GM21619 (cell line): ENCODE data around the gene COX5B.
"Not testable (repeated sequence)": the region's sequence is repeated elsewhere in the genome, so short reads cannot be mapped to it uniquely, and the experiment has no call there.

Source experiments
- ATAC-seq: cut with Tn5 transposase; IDR thresholded peaks from one replicate; pipeline ENCODE4 v1.9.1; 2021; ENCODE audit not compliant: unreplicated experiment

COX5B gene, protein sequence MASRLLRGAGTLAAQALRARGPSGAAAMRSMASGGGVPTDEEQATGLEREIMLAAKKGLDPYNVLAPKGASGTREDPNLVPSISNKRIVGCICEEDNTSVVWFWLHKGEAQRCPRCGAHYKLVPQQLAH

DNA sequence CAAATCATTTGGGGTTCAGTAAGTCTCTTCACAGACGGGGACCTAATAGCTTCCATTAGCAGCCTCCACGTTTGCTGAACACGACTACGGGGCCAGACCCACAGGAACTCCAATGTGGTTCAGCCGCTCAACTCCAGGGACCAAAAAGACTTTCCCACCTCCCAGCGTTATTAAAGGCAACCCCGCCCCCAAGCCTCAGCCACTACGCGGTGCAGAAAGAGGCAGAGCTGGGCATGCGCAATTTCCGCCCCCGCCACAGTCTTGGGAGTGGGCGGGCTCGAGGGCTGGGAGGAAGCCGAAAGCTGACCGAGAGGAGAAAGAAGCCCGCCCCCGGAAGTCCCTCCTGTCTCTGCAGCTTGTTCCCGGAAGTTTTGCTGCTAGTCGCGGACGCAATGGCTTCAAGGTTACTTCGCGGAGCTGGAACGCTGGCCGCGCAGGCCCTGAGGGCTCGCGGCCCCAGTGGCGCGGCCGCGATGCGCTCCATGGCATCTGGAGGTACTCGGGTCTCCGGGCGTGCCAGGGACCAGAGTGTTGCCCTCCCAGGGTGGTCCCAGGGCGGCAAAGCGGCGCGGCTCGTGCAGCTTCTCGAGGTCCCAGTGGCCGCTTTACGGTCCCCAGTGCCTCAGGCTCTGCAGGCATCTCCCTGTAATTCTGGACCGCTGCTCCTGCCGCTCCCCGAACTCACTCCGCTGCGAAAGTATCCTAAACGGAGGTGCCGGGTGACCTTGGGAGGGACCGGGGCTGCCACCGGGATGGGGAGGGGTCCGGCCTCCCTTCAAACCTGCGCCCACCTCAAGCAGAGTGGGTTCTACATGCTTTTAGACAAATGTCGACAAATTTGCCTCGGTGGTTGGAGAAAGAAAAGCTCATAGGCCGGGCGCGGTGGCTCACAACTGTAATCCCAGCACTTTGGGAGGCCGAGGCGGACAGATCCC lies at the start of gene COX5B:
Gene COX5B, plus strand, starts transcription at position 368 of the 935 bp plus-strand sequence. Its CDS starts 25 bp downstream, at position 393.
- ATAC-seq: peak; percentile 94

DNA sequence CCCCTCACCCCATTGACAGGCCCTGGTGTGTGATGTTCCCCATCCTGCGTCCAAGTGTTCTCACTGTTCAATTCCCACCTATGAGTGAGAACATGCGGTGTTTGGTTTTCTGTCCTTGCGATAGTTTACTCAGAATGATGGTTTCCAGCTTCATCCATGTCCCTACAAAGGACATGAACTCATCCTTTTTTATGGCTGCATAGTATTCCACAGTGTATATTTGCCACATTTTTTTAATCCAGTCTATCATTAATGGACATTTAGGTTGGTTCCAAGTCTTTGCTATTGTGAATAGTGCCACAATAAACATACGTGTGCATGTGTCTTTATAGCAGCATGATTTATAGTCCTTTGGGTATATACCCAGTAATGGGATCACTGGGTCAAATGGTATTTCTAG lies 49.7 kb upstream of the COX5B start:
- not testable (repeated sequence) for ATAC-seq

DNA sequence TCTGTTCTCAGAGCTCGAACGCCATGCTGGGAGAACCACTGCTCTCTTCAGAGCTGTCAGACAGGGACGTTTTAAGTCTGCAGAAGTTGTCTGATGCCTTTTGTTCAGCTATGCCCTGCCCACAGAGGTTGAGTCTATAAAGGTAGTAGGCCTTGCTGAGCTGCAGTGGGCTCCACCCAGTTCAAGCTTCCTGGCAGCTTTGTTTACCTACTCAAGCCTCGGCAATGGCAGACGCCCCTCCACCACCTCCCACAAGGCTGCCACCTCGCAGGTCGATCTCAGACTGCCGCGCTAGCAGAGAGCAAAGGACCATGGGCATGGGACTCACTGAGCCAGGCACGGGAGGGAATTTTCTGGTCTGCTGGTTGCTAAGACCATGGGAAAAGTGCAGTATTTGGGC lies 44.3 kb upstream of the COX5B start:
- not testable (repeated sequence) for ATAC-seq

DNA sequence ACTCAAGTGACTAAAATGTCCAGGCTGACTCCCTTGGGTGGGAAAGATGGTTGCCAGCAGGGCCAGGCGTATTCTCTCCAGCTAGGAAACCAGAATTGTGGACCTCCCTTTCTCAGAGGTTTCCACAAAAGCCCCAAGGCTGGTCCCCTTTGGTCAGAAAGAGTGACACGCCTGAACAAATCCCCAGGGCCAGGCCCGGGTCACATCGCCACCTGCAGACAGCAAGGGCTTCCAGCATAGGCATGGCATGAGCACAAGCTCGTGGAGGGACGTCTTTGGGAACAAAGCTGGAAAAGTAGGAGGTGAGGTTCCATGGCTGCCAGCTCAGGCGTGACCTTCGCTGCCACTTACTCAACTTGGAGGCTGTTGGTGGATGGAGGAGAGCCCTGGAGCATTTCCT lies 40.8 kb upstream of the COX5B start:
- ATAC-seq: not testable (repeated sequence)

DNA sequence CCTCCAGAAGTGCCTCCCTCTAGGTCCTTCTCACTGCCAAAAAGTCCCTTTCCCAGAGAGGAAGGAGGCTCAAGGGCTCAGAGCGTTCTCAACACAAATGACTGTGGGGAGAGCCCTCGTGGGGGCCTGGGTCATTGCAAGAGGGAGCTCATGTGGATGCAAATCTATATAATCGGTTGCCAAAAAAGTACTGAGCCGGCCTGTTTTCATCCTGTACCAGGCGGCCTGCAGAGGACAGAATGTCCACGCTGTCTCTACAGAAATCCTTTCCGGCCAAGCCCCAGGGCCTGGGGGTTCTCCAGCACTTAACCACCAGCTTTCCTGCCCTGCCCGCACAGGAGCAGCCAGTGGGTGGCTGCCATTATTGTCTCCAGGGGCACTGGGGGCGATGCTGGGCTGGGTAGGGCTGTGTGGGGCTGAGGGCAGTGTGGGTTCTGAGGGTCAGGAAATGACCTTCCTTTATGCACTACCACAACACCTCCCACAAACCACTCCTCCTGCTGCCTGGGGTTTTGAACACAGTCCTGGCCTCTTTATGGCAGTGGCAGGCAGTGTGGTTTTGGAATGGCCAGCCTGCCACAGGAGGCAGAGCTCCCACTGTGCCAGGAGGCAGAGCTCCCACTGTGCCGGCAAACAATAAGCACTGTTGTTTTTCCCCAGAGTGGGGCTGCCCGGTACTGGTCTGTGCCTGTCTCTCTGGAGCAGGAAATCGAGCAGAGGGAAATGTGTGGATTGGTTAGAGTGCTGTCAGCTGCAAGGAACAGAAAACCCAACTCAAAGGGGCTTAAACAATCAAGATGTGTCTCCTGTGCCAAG lies 40.1 kb upstream of the COX5B start:
- ATAC-seq: not testable (repeated sequence)

DNA sequence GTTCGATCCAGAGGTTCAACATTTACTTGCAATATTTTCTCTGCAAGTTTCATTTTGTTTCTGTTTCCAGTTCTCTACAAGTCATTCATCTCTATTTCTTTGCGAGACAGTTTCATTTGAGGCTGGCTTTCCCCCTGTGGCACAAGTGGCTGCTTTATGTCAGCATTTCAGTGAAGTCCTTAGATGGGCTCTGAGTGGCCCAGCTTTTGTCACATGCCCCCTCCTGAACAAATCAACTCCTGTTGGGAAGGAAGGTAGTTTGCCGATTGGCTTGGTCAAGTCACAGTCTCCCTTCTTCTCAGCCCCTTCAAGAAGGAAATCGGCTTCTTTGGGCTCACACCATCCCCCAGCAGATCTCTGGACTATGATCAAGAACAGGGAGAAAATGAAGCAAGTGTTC lies 37.1 kb upstream of the COX5B start:
- ATAC-seq: not testable (repeated sequence)

DNA sequence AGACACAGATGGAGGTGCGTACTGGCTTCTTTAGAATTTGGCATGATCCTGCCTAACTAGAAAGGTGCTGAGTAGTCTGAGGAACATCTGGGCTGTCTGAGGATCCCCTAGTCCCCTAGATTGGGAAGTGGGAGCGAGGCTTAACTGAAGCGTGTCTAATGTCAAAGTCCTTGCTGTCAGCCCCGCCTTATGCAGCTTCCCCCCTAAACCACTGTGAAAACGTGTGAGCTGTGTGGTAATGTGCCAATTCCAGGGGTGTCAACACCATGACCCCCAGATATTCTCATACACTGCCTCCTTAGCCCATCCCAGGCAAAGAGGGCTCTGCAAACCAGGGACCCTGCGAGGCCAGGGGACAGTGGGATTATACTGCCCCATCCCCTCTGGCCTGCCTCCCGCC lies 34.0 kb upstream of the COX5B start:
- not testable (repeated sequence) for ATAC-seq

DNA sequence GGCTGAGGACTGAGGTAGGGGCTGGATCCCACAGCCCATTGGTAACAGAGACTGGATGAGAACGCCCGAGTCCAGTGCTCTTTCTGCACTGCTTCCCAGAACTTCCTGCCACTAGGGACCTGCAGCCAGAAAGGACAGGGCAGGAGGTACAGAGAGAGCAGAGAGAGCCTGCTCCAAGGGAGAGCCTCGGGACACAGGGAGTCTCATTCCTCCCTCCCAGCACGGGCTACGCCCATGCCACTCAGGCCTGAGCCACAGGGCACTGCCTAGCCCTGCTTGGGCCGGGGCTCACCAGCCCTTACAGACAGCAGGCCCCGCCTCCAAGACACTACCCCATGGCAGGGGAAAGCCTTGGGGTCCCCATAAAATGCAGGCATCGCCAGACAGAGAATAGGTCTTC lies 30.1 kb upstream of the COX5B start:
- ATAC-seq: not testable (repeated sequence)

DNA sequence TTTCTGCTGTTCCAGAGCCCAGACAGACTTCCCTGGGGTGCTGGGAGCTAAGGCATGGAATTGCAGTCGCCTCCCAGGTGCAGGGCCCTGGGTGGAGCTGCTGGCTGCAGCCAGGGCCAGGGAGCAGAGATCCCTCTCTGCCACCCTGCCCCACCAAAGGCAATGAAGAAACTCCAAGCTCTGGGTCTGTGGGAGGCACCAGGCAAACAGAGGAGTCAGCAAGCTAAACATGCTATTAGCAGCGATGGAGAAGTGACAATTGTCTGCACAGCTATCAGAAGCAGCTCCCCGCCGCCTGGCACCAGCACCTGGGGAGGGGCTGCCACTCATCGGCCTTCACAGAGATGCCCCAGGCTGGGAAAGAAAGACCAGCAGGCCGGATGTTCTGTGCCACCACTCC lies 28.0 kb upstream of the COX5B start:
- ATAC-seq: no peak

DNA sequence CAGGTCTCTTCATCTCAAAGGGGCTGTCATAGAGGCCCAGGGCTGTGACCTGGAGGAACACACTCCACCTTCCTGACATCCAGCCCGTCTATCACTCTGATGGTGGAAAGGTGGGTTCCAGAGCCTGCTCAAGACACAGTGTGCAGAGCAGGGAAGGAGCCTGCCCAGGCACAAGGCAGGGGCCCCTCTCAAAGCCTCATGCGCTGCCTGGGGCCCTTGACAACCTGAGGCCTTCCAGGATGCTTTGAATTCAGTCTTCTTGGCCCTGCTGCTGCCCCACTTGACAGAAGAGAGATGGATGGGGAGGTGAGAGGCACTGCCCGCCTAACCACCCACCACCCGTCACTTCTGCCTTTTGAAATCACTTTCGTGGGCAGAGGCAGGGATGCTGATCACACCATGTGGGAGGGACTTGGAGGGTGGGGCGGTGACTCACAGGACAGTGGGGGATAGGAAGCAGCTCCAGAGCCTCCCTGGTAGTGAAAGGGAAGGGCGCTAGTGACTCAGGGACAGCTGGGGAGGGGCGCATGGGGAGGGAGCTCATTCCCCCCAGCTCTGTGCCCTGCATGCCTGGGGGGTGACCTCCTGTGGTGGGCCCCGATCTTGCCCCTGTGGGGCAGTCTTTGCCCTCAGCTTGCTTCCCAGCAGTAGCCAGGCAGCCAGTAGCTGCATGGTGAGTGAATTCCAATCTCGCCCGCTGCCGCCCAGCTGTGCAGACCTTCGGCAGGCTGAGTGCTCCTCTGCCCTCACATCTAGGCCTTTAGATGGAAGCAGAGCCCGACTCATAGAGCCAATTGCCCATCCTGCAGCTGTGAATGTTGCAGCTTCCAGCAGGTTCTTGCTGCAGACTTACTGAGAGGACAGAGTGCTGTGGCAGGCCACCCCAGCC lies 26.7 kb upstream of the COX5B start:
- ATAC-seq: not testable (repeated sequence)

DNA sequence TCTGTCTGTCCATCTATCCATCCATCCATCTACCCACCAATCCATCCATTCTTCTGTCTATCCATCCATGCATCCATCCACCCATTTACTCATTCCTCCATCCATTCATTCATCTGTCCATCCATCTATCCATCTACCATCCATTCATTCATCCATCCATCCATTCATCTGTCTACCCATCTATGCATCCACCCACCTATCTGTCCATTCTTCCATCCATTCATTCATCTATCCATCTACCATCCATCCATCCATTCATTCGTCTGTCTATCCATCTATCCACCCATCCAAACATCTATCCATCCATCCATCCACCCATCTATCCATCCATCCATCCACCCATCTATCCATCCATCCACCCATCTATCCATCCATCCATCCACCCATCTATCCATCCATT lies 25.4 kb upstream of the COX5B start:
- not testable (repeated sequence) for ATAC-seq

DNA sequence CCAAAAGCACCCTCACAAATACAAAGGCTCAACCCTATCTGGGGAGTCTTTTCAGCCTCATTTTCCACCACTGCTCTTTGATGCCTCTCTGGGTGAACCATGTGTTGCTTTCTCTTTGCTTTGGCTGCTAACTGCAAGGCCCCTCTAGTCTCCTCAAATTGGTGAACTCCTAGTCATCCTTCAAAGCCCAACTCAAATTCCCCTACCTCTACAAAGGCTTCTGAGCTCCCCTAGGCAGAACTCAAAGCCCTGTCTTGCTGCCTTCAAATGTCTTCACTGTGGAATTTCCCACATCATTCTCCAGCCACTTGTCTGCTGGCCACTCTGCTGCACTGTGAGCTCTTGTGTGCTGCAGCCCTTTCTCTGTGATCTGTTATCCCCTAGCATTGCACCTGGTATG lies 22.9 kb upstream of the COX5B start:
- not testable (repeated sequence) for ATAC-seq

DNA sequence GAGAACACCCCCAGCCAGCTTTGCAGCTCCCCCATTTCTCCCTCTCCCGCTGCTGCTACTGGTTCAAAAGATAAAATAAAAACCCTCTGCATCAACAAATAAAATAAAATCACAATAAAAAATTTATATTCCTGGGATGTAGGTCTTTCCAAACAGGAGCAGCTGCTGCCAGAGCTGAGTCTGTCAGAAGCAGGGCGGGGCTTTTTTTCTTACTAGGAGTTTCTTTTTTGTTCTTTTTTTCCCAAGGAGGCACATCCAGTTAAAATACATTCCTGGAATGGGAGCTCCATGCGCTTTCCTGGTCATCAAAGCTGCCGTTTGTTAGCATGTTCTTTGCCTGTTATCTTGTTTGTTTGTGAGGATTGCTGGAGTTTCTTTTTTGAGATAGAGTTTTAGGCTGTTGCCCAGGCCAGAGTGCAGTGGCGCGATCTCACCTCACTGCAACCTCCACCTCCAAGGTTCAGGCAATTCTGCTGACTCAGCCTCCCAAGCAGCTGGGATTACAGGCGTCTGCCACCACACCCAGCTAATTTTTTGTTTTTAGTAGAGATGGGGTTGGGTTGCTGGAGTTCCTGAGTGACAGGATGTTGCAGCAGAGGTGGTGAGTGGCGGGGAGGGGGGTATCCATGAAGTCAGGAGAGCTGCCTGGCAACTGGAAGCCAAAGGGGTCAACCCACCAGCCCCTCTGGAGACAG lies 20.4 kb upstream of the COX5B start:
- not testable (repeated sequence) for ATAC-seq

DNA sequence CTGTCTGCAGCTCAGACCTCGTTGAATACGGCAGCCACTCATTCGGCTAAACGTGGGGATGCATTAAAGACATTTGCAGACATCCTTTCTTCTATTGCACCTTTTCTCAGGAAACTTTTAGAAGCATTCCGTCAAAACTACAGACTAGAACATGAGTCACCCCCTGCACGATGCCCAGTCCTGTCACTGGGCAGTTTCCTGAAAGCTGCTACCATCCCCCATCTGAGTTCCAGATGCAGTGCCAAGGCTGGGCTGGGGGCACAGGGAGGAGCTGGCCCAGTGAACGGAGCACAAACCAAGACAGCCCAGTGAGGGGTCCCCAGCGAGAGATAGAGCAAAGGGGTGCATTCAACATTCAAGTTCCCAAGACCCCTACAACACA lies 19.8 kb upstream of the COX5B start:
- ATAC-seq: not testable (repeated sequence)

DNA sequence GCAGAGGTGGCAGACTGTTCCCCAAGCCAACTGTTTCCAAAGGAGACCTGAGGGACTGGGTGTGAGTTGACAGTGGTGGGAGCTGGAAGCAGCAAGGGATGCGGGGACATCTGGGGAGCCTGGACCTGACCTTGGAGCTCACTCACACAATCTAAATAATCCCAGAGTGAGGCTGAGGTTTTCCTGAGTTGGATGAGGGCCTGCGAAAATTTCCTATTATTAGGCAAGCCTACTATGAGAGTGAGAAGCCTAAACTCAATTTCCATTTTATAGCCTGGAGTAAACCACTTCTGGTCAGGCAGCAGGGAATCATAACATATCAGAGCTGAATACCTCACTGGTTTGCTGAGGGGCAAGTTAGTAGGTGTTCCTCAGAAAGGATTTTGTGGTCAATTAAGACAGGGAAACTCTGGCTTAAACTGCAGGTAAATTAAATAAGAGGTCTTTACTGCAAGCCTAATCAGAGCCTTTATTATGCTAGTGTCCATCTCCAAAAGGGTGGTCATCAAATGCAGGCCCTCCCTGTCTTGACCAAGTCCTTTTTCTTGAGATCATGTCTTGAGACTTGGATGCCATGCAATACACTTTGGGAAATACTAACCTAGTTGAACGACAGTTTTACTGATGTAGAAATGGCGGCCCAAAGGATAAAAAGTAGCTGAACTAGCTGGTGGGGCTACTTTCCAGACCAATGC lies 1.7 kb upstream of the COX5B start:
- ATAC-seq: no peak

DNA sequence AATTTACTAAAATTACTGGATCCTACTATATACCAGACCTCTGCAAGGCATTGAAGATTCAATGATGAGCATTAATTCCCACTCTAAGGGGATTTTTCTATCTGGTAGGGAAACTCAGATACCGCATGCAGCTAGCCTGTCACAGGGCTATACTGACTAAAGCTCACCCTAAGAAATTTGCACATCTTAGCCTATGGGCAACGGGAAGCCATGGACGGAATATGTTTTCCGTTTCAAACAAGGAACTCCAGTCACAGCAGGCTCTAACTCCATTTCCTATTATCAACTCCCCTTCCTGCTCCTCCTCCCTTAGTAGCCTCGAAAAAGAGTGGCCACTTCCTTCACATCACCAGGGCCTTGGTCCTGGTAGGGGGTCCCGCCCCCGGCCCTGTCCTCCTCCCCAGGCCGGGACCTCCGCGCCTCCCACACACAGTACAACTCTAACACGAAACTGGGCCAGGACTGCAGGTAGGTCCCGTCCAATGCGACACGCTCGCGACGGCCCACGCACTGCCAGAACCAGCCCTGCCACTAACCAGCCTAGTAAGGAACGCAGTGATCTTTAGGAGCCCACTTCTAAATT lies 659 bp upstream of the COX5B start:
- ATAC-seq: peak; percentile 31

DNA sequence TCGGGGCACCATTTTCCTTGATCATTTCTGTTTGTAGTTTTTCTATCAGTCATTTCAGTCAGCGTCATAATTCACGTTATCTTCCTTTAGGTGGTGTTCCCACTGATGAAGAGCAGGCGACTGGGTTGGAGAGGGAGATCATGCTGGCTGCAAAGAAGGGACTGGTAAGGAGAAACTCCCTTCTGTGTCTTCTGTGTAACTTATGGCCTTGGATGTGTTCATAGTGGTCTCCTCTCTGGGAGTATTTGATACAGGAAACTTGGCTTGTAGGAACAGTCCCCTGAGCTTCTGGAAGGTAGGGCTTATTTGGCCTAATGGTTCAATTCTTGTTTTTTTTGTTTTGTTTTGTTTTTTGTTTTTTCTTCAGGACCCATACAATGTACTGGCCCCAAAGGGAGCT lies 1.1 kb downstream of the COX5B start:
- no peak for ATAC-seq

DNA sequence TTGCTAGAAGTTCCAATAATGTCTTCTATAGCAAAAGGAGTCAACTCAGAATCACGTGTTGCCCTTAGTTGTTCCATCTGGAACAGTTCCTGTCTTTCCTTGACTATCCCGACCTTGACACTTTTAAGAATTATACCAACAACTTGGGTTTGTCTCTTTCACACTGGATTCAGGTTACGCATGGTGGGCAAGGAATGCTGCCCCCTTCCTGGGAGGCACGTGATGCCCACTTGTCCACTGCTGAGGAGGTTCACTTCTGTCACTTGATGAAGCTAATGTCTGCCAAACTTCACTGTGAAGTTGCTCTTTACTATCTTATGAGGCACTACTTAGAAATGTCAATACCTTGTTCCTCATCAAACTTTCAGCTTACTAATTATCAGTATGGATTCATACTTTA lies 5.3 kb downstream of the COX5B start:
- no peak for ATAC-seq

DNA sequence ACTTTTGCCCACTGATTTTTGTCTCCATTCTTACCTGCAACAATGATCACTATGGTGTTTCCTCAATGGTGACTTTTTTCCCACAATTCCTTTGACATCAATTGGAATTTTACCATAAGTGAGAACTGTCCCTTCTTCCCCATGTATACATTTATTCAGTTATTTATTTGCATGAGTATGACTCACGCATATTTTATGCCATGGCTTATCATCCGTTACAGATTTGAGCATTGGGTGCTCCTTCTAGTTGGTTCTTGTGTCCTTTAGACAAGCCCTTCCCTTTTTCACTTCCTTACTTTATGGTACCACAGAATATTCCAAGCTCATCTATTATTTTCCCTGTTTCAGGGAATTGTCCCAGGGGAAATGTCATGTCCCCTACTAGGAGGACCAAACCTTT lies 7.6 kb downstream of the COX5B start:
- no peak for ATAC-seq
